Gastroesophageal sphincter (tissue), 3 donors: ENCODE data around the gene FDX1.

Source experiments
- POLR2A ChIP-seq, 2 donors: fragments of 450-650 bp; IDR thresholded peaks; one replicate each; pipeline ENCODE4 v1.6.1; 2017; ENCODE audit warnings: antibody characterized with exemption in 2 of 2, mild to moderate bottlenecking in 2 of 2, moderate library complexity in 1 of 2
- TF ChIP-seq, protein P1 (sequence below), 4 experiments: fragments of 200-600 bp in 2 of 4; fragments of 450-650 bp in 2 of 4; sonication (generic) in 1 of 4; IDR thresholded peaks; one replicate each; pipeline ENCODE4 v1.5.1; 2017 to 2019; ENCODE audit warnings: antibody characterized with exemption in 4 of 4, mild to moderate bottlenecking in 2 of 4, moderate library complexity in 2 of 4

DNA sequence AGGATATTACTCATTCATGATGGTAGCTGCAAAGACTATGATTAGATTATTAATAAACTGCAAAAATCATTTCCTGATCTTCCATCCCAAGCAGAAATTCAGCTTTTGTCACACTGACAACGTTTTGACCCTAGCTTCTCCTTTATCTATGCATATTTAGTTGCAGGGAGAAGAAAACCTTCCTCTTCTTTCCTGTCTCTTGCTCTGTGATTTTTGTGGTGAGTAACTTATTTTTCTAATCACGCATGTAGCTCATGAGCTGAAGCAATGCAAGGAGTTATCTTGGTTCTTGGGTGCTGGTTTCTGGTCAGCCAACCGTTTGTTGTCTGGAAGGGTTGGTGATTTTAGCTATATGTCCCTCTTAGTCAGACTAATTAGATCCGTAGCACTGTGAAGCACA is 56.4 kb downstream of the FDX1 start:
- TF ChIP-seq, protein P1, sequence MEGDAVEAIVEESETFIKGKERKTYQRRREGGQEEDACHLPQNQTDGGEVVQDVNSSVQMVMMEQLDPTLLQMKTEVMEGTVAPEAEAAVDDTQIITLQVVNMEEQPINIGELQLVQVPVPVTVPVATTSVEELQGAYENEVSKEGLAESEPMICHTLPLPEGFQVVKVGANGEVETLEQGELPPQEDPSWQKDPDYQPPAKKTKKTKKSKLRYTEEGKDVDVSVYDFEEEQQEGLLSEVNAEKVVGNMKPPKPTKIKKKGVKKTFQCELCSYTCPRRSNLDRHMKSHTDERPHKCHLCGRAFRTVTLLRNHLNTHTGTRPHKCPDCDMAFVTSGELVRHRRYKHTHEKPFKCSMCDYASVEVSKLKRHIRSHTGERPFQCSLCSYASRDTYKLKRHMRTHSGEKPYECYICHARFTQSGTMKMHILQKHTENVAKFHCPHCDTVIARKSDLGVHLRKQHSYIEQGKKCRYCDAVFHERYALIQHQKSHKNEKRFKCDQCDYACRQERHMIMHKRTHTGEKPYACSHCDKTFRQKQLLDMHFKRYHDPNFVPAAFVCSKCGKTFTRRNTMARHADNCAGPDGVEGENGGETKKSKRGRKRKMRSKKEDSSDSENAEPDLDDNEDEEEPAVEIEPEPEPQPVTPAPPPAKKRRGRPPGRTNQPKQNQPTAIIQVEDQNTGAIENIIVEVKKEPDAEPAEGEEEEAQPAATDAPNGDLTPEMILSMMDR (IDR thresholded peaks at IDR 0.05): no peak
- TF ChIP-seq POLR2A (IDR thresholded peaks at IDR 0.05): no peak
